Epithelial cell of esophagus (primary cell): ENCODE measurements around the gene ITIH3.
"Not testable (repeated sequence)": the region's sequence is repeated elsewhere in the genome, so short reads cannot be mapped to it uniquely, and the experiment has no call there.

ENCODE experiments used
- DNase-seq: peaks from one replicate; pipeline ENCODE4 v3.0.0; 2010; ENCODE audit warnings: low read depth
- H3K4me3 ChIP-seq: 2 replicates; pipeline ENCODE4 v1.5.1; 2011; ENCODE audit warnings: mild to moderate bottlenecking, low read length, control low read depth
- CTCF ChIP-seq: IDR thresholded peaks from 2 replicates; pipeline ENCODE4 v1.5.1; 2011; ENCODE audit warnings: low read depth, mild to moderate bottlenecking, low read length, control low read depth, inconsistent platforms; ENCODE audit not compliant: insufficient read depth; ENCODE audit errors: missing control alignments

ITIH3 gene

GRCh38 chr3:52775877-52776276 lies 18.7 kb upstream of the ITIH3 start:
- no peak overlapping the region for H3K4me3 ChIP-seq
- TF ChIP-seq CTCF = no peak
- no peak for DNase-seq

GRCh38 chr3:52776486-52776885 lies 18.1 kb upstream of the ITIH3 start:
- DNase-seq = peak; percentile 11
- H3K4me3 ChIP-seq = not testable (repeated sequence)

GRCh38 chr3:52777127-52777958 lies 17.3 kb upstream of the ITIH3 start, which contains the start of gene ITIH1:
ITIH1 (plus strand) TSS chr3:52777599; CDS start chr3:52777616, 17 bp downstream.
- no peak for TF ChIP-seq CTCF
- H3K4me3 ChIP-seq = no peak within 1 kb of the TSS

GRCh38 chr3:52777959-52778805 lies 16.4 kb upstream of the ITIH3 start:
- TF ChIP-seq CTCF = no peak
- no peak for DNase-seq
- no peak overlapping the region for H3K4me3 ChIP-seq

More at GRCh38 chr3:52777127-52777958, 17.3 kb upstream of the ITIH3 start, which contains the start of gene ITIH1:
- DNase-seq = no peak

GRCh38 chr3:52779011-52779836 lies 15.4 kb upstream of the ITIH3 start:
- no peak for TF ChIP-seq CTCF
- no peak for DNase-seq

GRCh38 chr3:52779837-52780585 lies 14.6 kb upstream of the ITIH3 start:
- H3K4me3 ChIP-seq = no peak overlapping the region
- TF ChIP-seq CTCF = no peak
- no peak for DNase-seq

More at GRCh38 chr3:52779011-52779836, 15.4 kb upstream of the ITIH3 start:
- H3K4me3 ChIP-seq = no peak overlapping the region
